Tibial nerve (tissue), 4 donors: ENCODE measurements around the gene SHISA4. TPM values are rescaled to one million over a fixed set of nuclear protein-coding genes. Genes with fewer than 3 reads are reported as not detected.

ENCODE experiments used
- DNase-seq, 2 donors: peaks; one replicate each; pipeline ENCODE4 v3.0.0-alpha.2; 2019; ENCODE audit warnings: low spot score in 2 of 2
- H3K27ac ChIP-seq, 4 donors: fragments of 200-600 bp; sonication (generic) in 3 of 4; one replicate each; pipeline ENCODE4 v1.5.1; 2017 to 2019; ENCODE audit warnings: mild to moderate bottlenecking in 1 of 4
- H3K27me3 ChIP-seq, 2 donors: fragments of 200-600 bp; sonication (generic) in 1 of 2; one replicate each; pipeline versions ENCODE4 v1.5.1 to v1.6.0; 2017 to 2019
- H3K36me3 ChIP-seq, 3 donors: fragments of 200-600 bp; sonication (generic); one replicate each; pipeline ENCODE4 v1.5.1; 2018 to 2019
- H3K4me1 ChIP-seq, 4 donors: fragments of 200-600 bp; sonication (generic) in 3 of 4; one replicate each; pipeline ENCODE4 v1.5.1; 2017 to 2019
- H3K4me3 ChIP-seq, 4 donors: fragments of 200-600 bp; sonication (generic) in 3 of 4; one replicate each; pipeline ENCODE4 v1.5.1; 2017 to 2019; ENCODE audit warnings: mild to moderate bottlenecking in 1 of 4, moderate library complexity in 1 of 4
- H3K9me3 ChIP-seq, 4 donors: fragments of 200-600 bp; sonication (generic) in 3 of 4; one replicate each; pipeline ENCODE4 v1.5.1; 2017 to 2019
- CTCF ChIP-seq, 5 experiments: fragments of 200-600 bp in 3 of 5; fragments of 450-650 bp in 2 of 5; sonication (generic) in 3 of 5; IDR thresholded peaks; one replicate each; pipeline ENCODE4 v1.5.1; 2016 to 2019; ENCODE audit warnings: antibody characterized with exemption in 5 of 5, mild to moderate bottlenecking in 3 of 5, moderate library complexity in 2 of 5
- EP300 ChIP-seq, 2 donors: sonication (generic); formaldehyde crosslinking; IDR thresholded peaks; one replicate each; pipeline ENCODE4 v1.6.1; 2017; ENCODE audit warnings: antibody characterized with exemption in 2 of 2, mild to moderate bottlenecking in 1 of 2
- POLR2A ChIP-seq, 2 donors: fragments of 450-650 bp; IDR thresholded peaks; one replicate each; pipeline ENCODE4 v1.6.1; 2017; ENCODE audit warnings: antibody characterized with exemption in 2 of 2, mild to moderate bottlenecking in 2 of 2, moderate library complexity in 2 of 2
- WGBS, 2 donors: methylation state at CpG; one replicate each; pipeline ENCODE4 v1.1.5; 2018; 5-methylcytosine and 5-hydroxymethylcytosine counted together
- total RNA-seq, 4 donors: library from RNA; depleted of rRNA; stranded (reverse); fragments of >200 nt; gene quantifications; one replicate each; pipeline ENCODE4 v1.1.0, GENCODE V29; 2016

SHISA4 gene
- total RNA-seq, 4 donors from 2014 or later, result 42.6 to 76.6 (median 66.4) TPM

GRCh38 chr1:201885531-201886075, 3.1 kb upstream of the SHISA4 start:
- DNase-seq, result no peak
- TF ChIP-seq EP300 (IDR thresholded peaks at IDR 0.05) (no peak), POLR2A (IDR thresholded peaks at IDR 0.05) (no peak), CTCF (IDR thresholded peaks at IDR 0.05) (no peak)
- no peaks in the 10 kb centered on the region for H3K9me3 ChIP-seq
- no peak overlapping the region for H3K4me3 ChIP-seq
- 82 to 87% methylated on average over 6 of the region's 6 CpGs for WGBS, 2 donors
- H3K27ac ChIP-seq, result peak overlapping the region in 2 of 4 donors; percentile 19 to 54
- peaks cover 0 to 72% (median 22%) of the 10 kb centered on the region in 4 donors for H3K4me1 ChIP-seq
- no peaks in the 10 kb centered on the region for H3K27me3 ChIP-seq
- H3K36me3 ChIP-seq, result no peaks in the 10 kb centered on the region

- peaks cover 0 to 5% (median 0%) of the 10 kb centered on the region in 3 donors for H3K36me3 ChIP-seq
- no peak overlapping the region for H3K4me3 ChIP-seq
- TF ChIP-seq CTCF (IDR thresholded peaks at IDR 0.05) (no peak), EP300 (IDR thresholded peaks at IDR 0.05) (no peak), POLR2A (IDR thresholded peaks at IDR 0.05) (no peak)
- WGBS, 2 donors, result 91 to 92% methylated on average over 9 of the region's 9 CpGs
- H3K9me3 ChIP-seq, result no peaks in the 10 kb centered on the region
- no peak for DNase-seq
- H3K4me1 ChIP-seq, result peaks cover 0 to 79% (median 22%) of the 10 kb centered on the region in 4 donors
- no peaks in the 10 kb centered on the region for H3K27me3 ChIP-seq
- H3K27ac ChIP-seq, result peak overlapping the region in 1 of 4 donors; percentile 54
Measured at GRCh38 chr1:201886103-201886885, 2.4 kb upstream of the SHISA4 start.

- Histone ChIP-seq H3K27ac (peak overlapping the region in 3 of 4 donors; percentile 78 to 92 (median 91)), H3K36me3 (peaks cover 0 to 14% (median 0%) of the 10 kb centered on the region in 3 donors), H3K27me3 (no peaks in the 10 kb centered on the region), H3K9me3 (no peaks in the 10 kb centered on the region), H3K4me3 (no peak overlapping the region), H3K4me1 (peaks cover 0 to 82% (median 22%) of the 10 kb centered on the region in 4 donors)
- WGBS, 2 donors, result 80 to 84% methylated on average over 5 of the region's 5 CpGs
- no peak for DNase-seq
- TF ChIP-seq POLR2A (IDR thresholded peaks at IDR 0.05), result no peak
- TF ChIP-seq CTCF (IDR thresholded peaks at IDR 0.05), result no peak
- TF ChIP-seq EP300 (IDR thresholded peaks at IDR 0.05), result no peak
Measured at GRCh38 chr1:201887116-201887866, 1.4 kb upstream of the SHISA4 start.

GRCh38 chr1:201889090-201889968, 631 bp downstream of the SHISA4 start:
- H3K4me1 ChIP-seq, result peaks cover 0 to 77% (median 16%) of the 10 kb centered on the region in 4 donors

More at GRCh38 chr1:201889090-201889968, 631 bp downstream of the SHISA4 start:
- Histone ChIP-seq H3K9me3 (no peaks in the 10 kb centered on the region), H3K36me3 (peaks cover 0 to 26% (median 0%) of the 10 kb centered on the region in 3 donors), H3K27ac (peak overlapping the region; percentile 77 to 92 (median 84)), H3K4me3 (peak overlapping the region; percentile 66 to 80 (median 72)), H3K27me3 (no peaks in the 10 kb centered on the region)
- no peak for TF ChIP-seq EP300 (IDR thresholded peaks at IDR 0.05)
- TF ChIP-seq CTCF (IDR thresholded peaks at IDR 0.05), result no peak
- no peak for TF ChIP-seq POLR2A (IDR thresholded peaks at IDR 0.05)
- DNase-seq, result no peak
- WGBS, 2 donors, result 16% methylated on average over 30 to 32 of the region's 33 CpGs
